ENCODE results near the gene KCNRG. TPM values are rescaled to one million over a fixed set of nuclear protein-coding genes. Genes with fewer than 3 reads are reported as not detected.

The KCNRG gene
- total RNA-seq, 2 donors from 2014 or later = 0.19 to 0.45 TPM

Other genes with a start within 250 kb of the KCNRG start
- 10 to 100 TPM; 20.3 to 49.5 TPM for gene KPNA3, start 222.8 kb upstream of the KCNRG start, total RNA-seq
- 1 to 10 TPM; 3.6 to 5.3 TPM for gene SPRYD7, start 79.1 kb upstream of the KCNRG start, total RNA-seq
- 10 to 100 TPM; 13.5 to 14.8 TPM for gene TRIM13, start 18.4 kb upstream of the KCNRG start, total RNA-seq